GM12891 (cell line): ENCODE results near the gene ARHGEF1.

Experiments used
- POLR2A ChIP-seq: IDR thresholded peaks from 2 replicates; pipeline ENCODE4 v1.6.1; 2011; ENCODE audit warnings: low read depth, low read length, control low read depth
- POLR2AphosphoS5 ChIP-seq: IDR thresholded peaks from 2 replicates; pipeline ENCODE4 v1.6.1; 2011; ENCODE audit warnings: low read depth, low read length, control low read depth
- SPI1 ChIP-seq: IDR thresholded peaks from 2 replicates; pipeline ENCODE4 v1.6.1; 2011; ENCODE audit warnings: low read depth, low read length, control low read depth

DNA sequence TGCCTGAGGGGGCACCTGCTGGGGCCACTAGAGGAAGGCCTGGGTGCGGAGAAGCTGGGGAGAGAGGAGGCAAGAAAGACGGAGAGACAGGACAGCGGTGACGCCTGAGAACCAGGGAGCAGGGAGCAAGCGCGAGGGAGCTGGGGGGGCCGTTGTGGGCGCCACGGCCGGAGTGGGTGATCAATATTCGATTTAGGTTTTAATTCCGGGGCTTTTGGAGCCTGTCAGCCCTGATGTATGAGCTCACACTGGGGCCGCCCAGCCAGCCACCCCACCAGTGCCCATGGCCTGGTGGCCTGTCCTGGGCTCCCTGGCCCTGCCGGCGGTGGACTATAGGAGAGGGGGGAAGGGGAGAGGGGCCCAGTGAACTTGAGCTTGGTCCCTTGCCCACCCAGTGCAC is 54.0 kb downstream of the ARHGEF1 start:
- TF ChIP-seq SPI1 (no peak), POLR2A (no peak), POLR2AphosphoS5 (no peak)
